Neural cell (in vitro differentiated cells): ENCODE results near the gene UBASH3B. TPM values are rescaled to one million over a fixed set of nuclear protein-coding genes. Genes with fewer than 3 reads are reported as not detected.

Source experiments
- H2AFZ ChIP-seq: fragments of 200-600, 300-800 bp; sonication (generic), shearing (Covaris generic); 2 replicates; pipeline ENCODE4 v1.6.0; 2014; ENCODE audit warnings: low read depth, mild to moderate bottlenecking, antibody characterized with exemption, low read length, moderate library complexity
- H3F3A ChIP-seq: fragments of 200-600 bp; shearing (Covaris generic); 2 replicates; pipeline ENCODE4 v1.6.1; 2016; ENCODE audit warnings: mild to moderate bottlenecking, moderate library complexity, mixed read lengths, antibody characterized with exemption, low read length; ENCODE audit not compliant: insufficient read depth, poor library complexity, severe bottlenecking
- H3K27ac ChIP-seq: fragments of 200-600, 300-800 bp; sonication (generic), shearing (Covaris generic); 2 replicates; pipeline ENCODE4 v1.5.1; 2014; ENCODE audit warnings: mild to moderate bottlenecking, low read length, moderate library complexity
- H3K27me3 ChIP-seq: fragments of 300-800, 200-600 bp; sonication (generic), shearing (Covaris generic); 2 replicates; pipeline ENCODE4 v1.6.0; 2014; ENCODE audit warnings: mild to moderate bottlenecking, low read depth, low read length, moderate library complexity; ENCODE audit not compliant: insufficient read depth
- H3K36me3 ChIP-seq: fragments of 300-800, 200-600 bp; sonication (generic), shearing (Covaris generic); 2 replicates; pipeline ENCODE4 v1.5.1; 2014; ENCODE audit warnings: mild to moderate bottlenecking, antibody characterized with exemption, low read length, moderate library complexity; ENCODE audit not compliant: insufficient read depth
- H3K4me2 ChIP-seq: fragments of 300-800, 200-600 bp; sonication (generic), shearing (Covaris generic); 2 replicates; pipeline ENCODE4 v1.6.0; 2014; ENCODE audit warnings: mild to moderate bottlenecking, low read length
- H3K4me3 ChIP-seq: fragments of 300-800, 200-600 bp; sonication (generic), shearing (Covaris generic); 2 replicates; pipeline ENCODE4 v1.5.1; 2014; ENCODE audit warnings: mild to moderate bottlenecking, low read length, moderate library complexity
- H3K79me2 ChIP-seq: fragments of 200-600 bp; shearing (Covaris generic); replicated peaks from 2 replicates; pipeline ENCODE4 v1.6.0; 2014; ENCODE audit warnings: mild to moderate bottlenecking, low read length, moderate library complexity; ENCODE audit not compliant: insufficient read depth
- H3K9ac ChIP-seq: fragments of 300-800, 200-600 bp; sonication (generic), shearing (Covaris generic); 2 replicates; pipeline ENCODE4 v1.6.1; 2016; ENCODE audit warnings: mild to moderate bottlenecking, low read length, mixed read lengths
- H3K9me2 ChIP-seq: fragments of 200-600 bp; shearing (Covaris generic); 2 replicates; pipeline ENCODE4 v1.6.1; 2016; ENCODE audit warnings: mild to moderate bottlenecking, low read length, mixed read lengths; ENCODE audit not compliant: insufficient read depth
- H3K9me3 ChIP-seq: fragments of 200-600, 300-800 bp; sonication (generic), shearing (Covaris generic); 2 replicates; pipeline ENCODE4 v1.6.1; 2016; ENCODE audit warnings: mild to moderate bottlenecking, mixed run types, low read length, moderate library complexity, mixed read lengths
- H4K20me1 ChIP-seq: fragments of 200-600 bp; shearing (Covaris generic); 2 replicates; pipeline ENCODE4 v1.6.1; 2016; ENCODE audit warnings: mild to moderate bottlenecking, mixed run types; ENCODE audit not compliant: insufficient read depth
- EP300 ChIP-seq: fragments of 450-650 bp; conservative IDR thresholded peaks from 2 replicates; pipeline ENCODE4 v1.6.1; 2014; ENCODE audit warnings: antibody characterized with exemption, mild to moderate bottlenecking, moderate library complexity; ENCODE audit not compliant: poor library complexity, severe bottlenecking
- EZH2 ChIP-seq: fragments of 200-600, 300-800 bp; shearing (Covaris generic), sonication (generic); IDR thresholded peaks from 2 replicates; pipeline ENCODE4 v1.6.1; 2014; ENCODE audit warnings: antibody characterized with exemption, low read length, borderline replicate concordance, mild to moderate bottlenecking; ENCODE audit not compliant: insufficient read depth, poor library complexity, severe bottlenecking
- MXI1 ChIP-seq: fragments of 450-650 bp; conservative IDR thresholded peaks from 2 replicates; pipeline ENCODE4 v1.6.1; 2014; ENCODE audit warnings: antibody characterized with exemption, mild to moderate bottlenecking; ENCODE audit not compliant: poor library complexity, severe bottlenecking
- POLR2AphosphoS5 ChIP-seq: IDR thresholded peaks from 2 replicates; pipeline ENCODE4 v1.6.1; 2012
- RAD21 ChIP-seq: fragments of 450-650 bp; conservative IDR thresholded peaks from 2 replicates; pipeline ENCODE4 v1.6.1; 2014; ENCODE audit warnings: antibody characterized with exemption, mild to moderate bottlenecking, moderate library complexity
- SMC3 ChIP-seq: fragments of 450-650 bp; conservative IDR thresholded peaks from 2 replicates; pipeline ENCODE4 v1.6.1; 2014; ENCODE audit warnings: antibody characterized with exemption, mild to moderate bottlenecking, moderate library complexity; ENCODE audit not compliant: poor library complexity
- TAF1 ChIP-seq: IDR thresholded peaks from 2 replicates; pipeline ENCODE4 v1.6.1; 2012; ENCODE audit warnings: low read depth
- polyA plus RNA-seq: library from polyadenylated mRNA; depleted of rRNA; stranded (reverse); fragments of >200 nt; gene quantifications from 2 replicates; pipeline ENCODE4 v1.2.3, GENCODE V29; 2014
- TF ChIP-seq, protein P1 (sequence below): IDR thresholded peaks from 2 replicates; pipeline ENCODE4 v1.6.1; 2012; ENCODE audit warnings: borderline replicate concordance
- TF ChIP-seq, protein P2 (sequence below): fragments of 450-650 bp; IDR thresholded peaks from 2 replicates; pipeline ENCODE4 v1.5.1; 2014; ENCODE audit warnings: antibody characterized with exemption, mild to moderate bottlenecking, moderate library complexity; ENCODE audit not compliant: poor library complexity, severe bottlenecking

Gene UBASH3B
- polyA plus RNA-seq, 1 donor from 2014 or later: 4.2 TPM

DNA sequence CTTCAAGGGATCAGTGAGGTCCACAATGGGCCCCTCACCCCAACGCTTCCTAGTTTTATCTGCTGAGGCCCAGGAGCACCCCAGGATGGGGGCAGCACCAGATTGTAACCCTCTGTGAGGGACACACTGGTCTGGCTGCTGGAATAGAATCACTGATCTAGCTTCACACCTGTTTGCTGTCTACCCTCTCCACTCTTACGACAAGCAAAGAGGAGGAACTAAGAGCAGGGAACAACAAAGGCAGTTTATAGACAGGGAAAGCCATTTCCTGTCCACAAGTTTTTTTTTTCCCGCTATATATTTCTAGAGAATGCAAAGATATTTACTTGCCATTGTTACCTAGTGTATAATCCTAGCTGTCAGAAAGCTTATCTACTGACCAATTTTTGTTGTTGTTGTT is 121.8 kb downstream of the UBASH3B start:
- H3K36me3 ChIP-seq: no peaks in the 10 kb centered on the region
- H3K27ac ChIP-seq: no peak overlapping the region
- no peaks in the 10 kb centered on the region for H3K79me2 ChIP-seq
- H3K9me2 ChIP-seq: no peaks in the 10 kb centered on the region
- H3K4me2 ChIP-seq: no peak overlapping the region
- H4K20me1 ChIP-seq: no peaks in the 10 kb centered on the region
- TF ChIP-seq RAD21 (no peak), SMC3 (no peak), POLR2AphosphoS5 (no peak), EZH2 (no peak), EP300 (no peak), TAF1 (no peak), MXI1 (no peak)
- TF ChIP-seq, protein P1, sequence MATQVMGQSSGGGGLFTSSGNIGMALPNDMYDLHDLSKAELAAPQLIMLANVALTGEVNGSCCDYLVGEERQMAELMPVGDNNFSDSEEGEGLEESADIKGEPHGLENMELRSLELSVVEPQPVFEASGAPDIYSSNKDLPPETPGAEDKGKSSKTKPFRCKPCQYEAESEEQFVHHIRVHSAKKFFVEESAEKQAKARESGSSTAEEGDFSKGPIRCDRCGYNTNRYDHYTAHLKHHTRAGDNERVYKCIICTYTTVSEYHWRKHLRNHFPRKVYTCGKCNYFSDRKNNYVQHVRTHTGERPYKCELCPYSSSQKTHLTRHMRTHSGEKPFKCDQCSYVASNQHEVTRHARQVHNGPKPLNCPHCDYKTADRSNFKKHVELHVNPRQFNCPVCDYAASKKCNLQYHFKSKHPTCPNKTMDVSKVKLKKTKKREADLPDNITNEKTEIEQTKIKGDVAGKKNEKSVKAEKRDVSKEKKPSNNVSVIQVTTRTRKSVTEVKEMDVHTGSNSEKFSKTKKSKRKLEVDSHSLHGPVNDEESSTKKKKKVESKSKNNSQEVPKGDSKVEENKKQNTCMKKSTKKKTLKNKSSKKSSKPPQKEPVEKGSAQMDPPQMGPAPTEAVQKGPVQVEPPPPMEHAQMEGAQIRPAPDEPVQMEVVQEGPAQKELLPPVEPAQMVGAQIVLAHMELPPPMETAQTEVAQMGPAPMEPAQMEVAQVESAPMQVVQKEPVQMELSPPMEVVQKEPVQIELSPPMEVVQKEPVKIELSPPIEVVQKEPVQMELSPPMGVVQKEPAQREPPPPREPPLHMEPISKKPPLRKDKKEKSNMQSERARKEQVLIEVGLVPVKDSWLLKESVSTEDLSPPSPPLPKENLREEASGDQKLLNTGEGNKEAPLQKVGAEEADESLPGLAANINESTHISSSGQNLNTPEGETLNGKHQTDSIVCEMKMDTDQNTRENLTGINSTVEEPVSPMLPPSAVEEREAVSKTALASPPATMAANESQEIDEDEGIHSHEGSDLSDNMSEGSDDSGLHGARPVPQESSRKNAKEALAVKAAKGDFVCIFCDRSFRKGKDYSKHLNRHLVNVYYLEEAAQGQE: no peak
- TF ChIP-seq, protein P2, sequence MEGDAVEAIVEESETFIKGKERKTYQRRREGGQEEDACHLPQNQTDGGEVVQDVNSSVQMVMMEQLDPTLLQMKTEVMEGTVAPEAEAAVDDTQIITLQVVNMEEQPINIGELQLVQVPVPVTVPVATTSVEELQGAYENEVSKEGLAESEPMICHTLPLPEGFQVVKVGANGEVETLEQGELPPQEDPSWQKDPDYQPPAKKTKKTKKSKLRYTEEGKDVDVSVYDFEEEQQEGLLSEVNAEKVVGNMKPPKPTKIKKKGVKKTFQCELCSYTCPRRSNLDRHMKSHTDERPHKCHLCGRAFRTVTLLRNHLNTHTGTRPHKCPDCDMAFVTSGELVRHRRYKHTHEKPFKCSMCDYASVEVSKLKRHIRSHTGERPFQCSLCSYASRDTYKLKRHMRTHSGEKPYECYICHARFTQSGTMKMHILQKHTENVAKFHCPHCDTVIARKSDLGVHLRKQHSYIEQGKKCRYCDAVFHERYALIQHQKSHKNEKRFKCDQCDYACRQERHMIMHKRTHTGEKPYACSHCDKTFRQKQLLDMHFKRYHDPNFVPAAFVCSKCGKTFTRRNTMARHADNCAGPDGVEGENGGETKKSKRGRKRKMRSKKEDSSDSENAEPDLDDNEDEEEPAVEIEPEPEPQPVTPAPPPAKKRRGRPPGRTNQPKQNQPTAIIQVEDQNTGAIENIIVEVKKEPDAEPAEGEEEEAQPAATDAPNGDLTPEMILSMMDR: no peak
- H3K9ac ChIP-seq: no peak overlapping the region
- H3K27me3 ChIP-seq: no peaks in the 10 kb centered on the region
- no peaks in the 10 kb centered on the region for H3K9me3 ChIP-seq
- H3K4me3 ChIP-seq: no peak overlapping the region
- H2AFZ ChIP-seq: no peak overlapping the region
- H3F3A ChIP-seq: no peaks in the 10 kb centered on the region

DNA sequence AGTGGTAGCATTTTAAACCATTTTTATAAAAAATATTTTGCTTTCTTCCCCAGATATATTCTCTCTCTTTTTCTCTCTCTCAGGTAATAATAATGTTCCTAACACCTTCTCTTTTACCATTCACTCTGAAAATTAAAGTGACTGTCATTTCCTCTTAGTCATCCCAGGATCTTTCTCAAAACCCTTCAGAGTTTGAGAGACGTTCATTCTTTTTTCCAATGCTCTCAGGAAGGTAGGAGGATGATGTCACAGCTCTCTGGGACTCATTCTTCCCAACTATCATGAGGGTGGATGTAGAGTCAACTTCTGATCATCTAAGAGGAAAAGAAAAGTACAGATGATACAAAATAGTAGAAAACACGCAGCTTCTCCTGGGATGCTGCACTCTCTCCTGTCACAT is 122.6 kb downstream of the UBASH3B start:
- no peak overlapping the region for H3K9ac ChIP-seq
- H2AFZ ChIP-seq: no peak overlapping the region
- no peaks in the 10 kb centered on the region for H3K79me2 ChIP-seq
- no peak overlapping the region for H3K4me3 ChIP-seq
- H3K27me3 ChIP-seq: no peaks in the 10 kb centered on the region
- no peaks in the 10 kb centered on the region for H3F3A ChIP-seq
- no peaks in the 10 kb centered on the region for H3K36me3 ChIP-seq
- no peak overlapping the region for H3K4me2 ChIP-seq
- no peaks in the 10 kb centered on the region for H4K20me1 ChIP-seq
- no peaks in the 10 kb centered on the region for H3K9me3 ChIP-seq
- no peak overlapping the region for H3K27ac ChIP-seq
- no peaks in the 10 kb centered on the region for H3K9me2 ChIP-seq
- TF ChIP-seq SMC3 (no peak), EZH2 (no peak)

DNA sequence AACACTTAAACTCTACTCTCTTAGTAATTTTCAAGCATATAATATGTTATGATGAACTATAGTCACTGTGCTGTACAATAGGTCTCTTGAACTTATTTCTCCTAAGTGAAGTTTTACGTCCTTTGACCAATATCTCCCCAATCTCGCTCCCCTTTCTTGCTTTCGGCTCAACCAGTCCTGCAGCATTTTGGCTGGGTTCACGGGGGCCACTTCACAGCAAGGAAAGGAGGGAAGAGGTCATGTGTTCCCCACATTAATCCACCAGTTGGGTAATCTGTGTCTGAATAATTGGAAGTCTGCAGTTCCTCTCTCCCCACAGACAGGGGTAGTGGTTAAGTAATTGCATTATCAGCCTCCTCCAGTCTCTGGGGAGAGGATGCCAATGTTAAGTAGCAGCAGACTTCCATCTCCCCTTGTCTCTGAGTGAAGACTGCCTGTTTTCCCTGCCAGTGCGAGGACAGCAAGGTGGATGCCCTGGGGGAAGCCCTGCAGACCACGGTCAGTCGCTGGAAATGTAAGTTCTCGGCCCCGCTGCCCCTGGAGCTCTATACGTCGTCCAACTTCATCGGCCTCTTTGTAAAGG is 123.6 kb downstream of the UBASH3B start:
- Histone ChIP-seq H3K79me2 (no peaks in the 10 kb centered on the region), H3F3A (no peaks in the 10 kb centered on the region), H3K9me2 (no peaks in the 10 kb centered on the region), H3K9ac (no peak overlapping the region), H3K9me3 (no peaks in the 10 kb centered on the region), H4K20me1 (no peaks in the 10 kb centered on the region), H3K36me3 (no peaks in the 10 kb centered on the region), H3K4me2 (no peak overlapping the region), H2AFZ (no peak overlapping the region), H3K27me3 (no peaks in the 10 kb centered on the region), H3K4me3 (no peak overlapping the region), H3K27ac (no peak overlapping the region)
- TF ChIP-seq POLR2AphosphoS5 (no peak), MXI1 (no peak), SMC3 (no peak), EP300 (no peak), EZH2 (no peak), TAF1 (no peak), RAD21 (no peak)
- TF ChIP-seq, protein P2: no peak
- TF ChIP-seq, protein P1: no peak
